Activated T-cell treated with anti-CD3 and anti-CD28 coated beads, Interleukin-2, amount 50 U/mL, for 72 hours (primary cell): ENCODE results near the gene MT1F. TPM values are rescaled to one million over a fixed set of nuclear protein-coding genes. Genes with fewer than 3 reads are reported as not detected.

Experiments
- ATAC-seq, 2 donors: fragments of 150-1000 bp; cut with Tn5 transposase; replicated peaks in 1 of 2; 2 replicates each; pipeline ENCODE4 v1.10.0; 2021; ENCODE audit warnings: moderate library complexity in 2 of 2, mild to moderate bottlenecking in 1 of 2
- DNase-seq, 2 donors: peaks; one replicate each; pipeline ENCODE4 v3.0.0; 2021 to 2022; ENCODE audit warnings: mixed read lengths in 1 of 2
- H3K27ac Mint-ChIP-seq: one replicate; pipeline ENCODE4 v1.8.0; 2022; ENCODE audit warnings: mild to moderate bottlenecking, moderate library complexity, mixed read lengths
- H3K27me3 Mint-ChIP-seq: one replicate; pipeline ENCODE4 v1.8.0; 2022; ENCODE audit warnings: low read depth, mixed read lengths
- H3K36me3 Mint-ChIP-seq, 2 donors: one replicate each; pipeline ENCODE4 v1.8.0; 2022; ENCODE audit warnings: mixed read lengths in 2 of 2, mild to moderate bottlenecking in 1 of 2; ENCODE audit not compliant: insufficient read depth in 2 of 2
- H3K4me1 Mint-ChIP-seq: one replicate; pipeline ENCODE4 v1.8.0; 2022; ENCODE audit warnings: low read depth, mixed read lengths
- H3K4me3 Mint-ChIP-seq, 2 donors: one replicate each; pipeline ENCODE4 v1.8.0; 2022; ENCODE audit warnings: mild to moderate bottlenecking in 2 of 2, mixed read lengths in 2 of 2, moderate library complexity in 2 of 2
- H3K9me3 Mint-ChIP-seq, 2 donors: one replicate each; pipeline ENCODE4 v1.8.0; 2022; ENCODE audit warnings: mixed read lengths in 2 of 2
- total RNA-seq, 2 donors: library from RNA; stranded (reverse); gene quantifications; one replicate each; pipeline ENCODE4 v1.2.3, GENCODE V29; 2022

Gene MT1F
- 10 to 100 TPM; 39.1 to 48.4 TPM for total RNA-seq

DNA sequence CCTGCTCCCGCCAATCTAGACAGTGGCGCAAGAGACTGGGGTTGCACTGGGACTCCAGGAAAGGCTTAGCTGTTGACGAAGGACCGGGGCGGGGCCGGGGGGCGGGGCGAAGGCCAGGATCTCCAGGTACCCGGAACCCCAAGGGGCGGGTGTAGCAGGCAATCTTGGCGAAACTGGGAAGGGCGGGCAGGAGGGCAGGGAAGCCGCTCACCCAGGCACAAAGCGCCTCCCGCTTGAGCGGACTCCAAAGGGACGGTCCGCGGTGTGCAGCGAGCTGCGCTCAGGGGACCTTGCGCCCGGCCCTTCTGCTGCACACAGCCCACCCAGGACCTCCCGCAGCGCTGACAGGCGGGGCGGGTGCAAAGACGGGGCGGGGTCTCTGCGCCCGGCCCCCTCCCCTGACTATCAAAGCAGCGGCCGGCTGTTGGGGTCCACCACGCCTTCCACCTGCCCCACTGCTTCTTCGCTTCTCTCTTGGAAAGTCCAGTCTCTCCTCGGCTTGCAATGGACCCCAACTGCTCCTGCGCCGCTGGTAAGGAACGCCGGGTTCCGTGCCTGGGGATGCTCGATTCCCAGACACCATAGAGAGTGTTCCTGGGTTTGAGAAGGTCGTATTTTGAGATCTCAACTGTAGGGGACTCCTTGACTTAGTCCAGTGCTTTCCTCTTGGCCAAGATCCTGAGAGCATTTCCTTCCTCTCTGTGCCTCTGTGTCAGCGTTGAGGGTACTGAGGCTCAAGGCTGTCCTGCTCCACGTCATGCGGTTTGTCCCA is at the start of gene MT1F:
MT1F (plus strand) TSS at position 405 of the 772 bp plus-strand sequence; CDS start at position 505, 100 bp downstream.
- peak; percentile 92 to 95 for ATAC-seq
- Mint-ChIP-seq H3K27ac (peak within 1 kb of the TSS; percentile 89), H3K9me3 (no peaks in the 10 kb centered on the region), H3K36me3 (no peaks in the 10 kb centered on the region), H3K4me3 (peak within 1 kb of the TSS; percentile 92 to 98), H3K27me3 (peaks cover 21% of the 10 kb centered on the region), H3K4me1 (peaks cover 23% of the 10 kb centered on the region)
- DNase-seq = peak; percentile 71 to 76

DNA sequence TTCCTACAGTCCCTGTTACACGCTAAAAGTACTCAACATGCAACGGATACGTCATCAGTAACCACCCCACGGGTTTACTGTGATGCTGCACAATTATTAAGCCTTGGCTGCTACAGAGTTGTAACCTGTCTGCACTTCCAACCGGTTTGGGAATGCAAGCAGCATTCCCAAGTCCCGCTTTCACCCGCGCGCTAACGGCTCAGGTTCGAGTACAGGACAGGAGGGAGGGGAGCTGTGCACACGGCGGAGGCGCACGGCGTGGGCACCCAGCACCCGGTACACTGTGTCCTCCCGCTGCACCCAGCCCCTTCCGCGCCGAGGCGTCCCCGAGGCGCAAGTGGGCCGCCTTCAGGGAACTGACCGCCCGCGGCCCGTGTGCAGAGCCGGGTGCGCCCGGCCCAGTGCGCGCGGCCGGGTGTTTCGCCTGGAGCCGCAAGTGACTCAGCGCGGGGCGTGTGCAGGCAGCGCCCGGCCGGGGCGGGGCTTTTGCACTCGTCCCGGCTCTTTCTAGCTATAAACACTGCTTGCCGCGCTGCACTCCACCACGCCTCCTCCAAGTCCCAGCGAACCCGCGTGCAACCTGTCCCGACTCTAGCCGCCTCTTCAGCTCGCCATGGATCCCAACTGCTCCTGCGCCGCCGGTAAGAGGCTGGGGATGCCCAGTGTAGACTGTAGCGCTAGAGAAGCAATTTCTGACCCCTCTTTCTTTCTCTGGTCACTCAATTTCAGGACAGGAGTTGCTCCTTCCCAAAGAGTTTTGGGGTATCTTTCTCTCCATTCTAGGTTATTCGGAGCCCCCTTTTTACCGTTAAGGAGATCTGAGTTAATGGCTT is 49.5 kb upstream of the MT1F start, which contains the start of gene MT2A:
MT2A (plus strand) TSS at position 542 of the 833 bp plus-strand sequence; CDS start at position 614, 72 bp downstream.
- ATAC-seq (peak; percentile 81 to 85), DNase-seq (peak; percentile 94 to 95)
- H3K4me1 Mint-ChIP-seq = peaks cover 70% of the 10 kb centered on the region
- peak within 1 kb of the TSS; percentile 99 to 100 for H3K4me3 Mint-ChIP-seq
- peak within 1 kb of the TSS; percentile 87 for H3K27ac Mint-ChIP-seq
- no peaks in the 10 kb centered on the region for H3K27me3 Mint-ChIP-seq
- peaks cover 0 to 2% of the 10 kb centered on the region in 2 donors for H3K9me3 Mint-ChIP-seq
- H3K36me3 Mint-ChIP-seq = peaks cover 2 to 12% of the 10 kb centered on the region in 2 donors

DNA sequence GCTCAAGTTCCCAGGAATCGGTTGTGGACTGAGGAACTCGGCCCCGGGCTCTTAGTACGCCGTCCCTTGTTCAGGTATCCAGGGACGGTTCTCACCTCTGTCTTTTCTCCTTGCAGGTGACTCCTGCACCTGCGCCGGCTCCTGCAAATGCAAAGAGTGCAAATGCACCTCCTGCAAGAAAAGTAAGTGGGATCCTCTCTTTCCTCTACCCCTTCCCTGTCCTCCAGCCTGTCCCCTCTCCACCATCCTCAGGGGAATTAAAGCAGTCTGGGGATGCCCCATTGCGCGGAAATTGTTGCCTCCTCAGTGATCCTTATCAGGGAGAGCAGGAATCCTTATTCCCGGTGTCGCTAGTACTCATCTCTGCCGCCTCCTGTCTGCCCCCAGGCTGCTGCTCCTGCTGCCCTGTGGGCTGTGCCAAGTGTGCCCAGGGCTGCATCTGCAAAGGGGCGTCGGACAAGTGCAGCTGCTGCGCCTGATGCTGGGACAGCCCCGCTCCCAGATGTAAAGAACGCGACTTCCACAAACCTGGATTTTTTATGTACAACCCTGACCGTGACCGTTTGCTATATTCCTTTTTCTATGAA is 48.8 kb upstream of the MT1F start:
- peaks cover 72% of the 10 kb centered on the region for H3K4me1 Mint-ChIP-seq
- H3K36me3 Mint-ChIP-seq = peaks cover 2 to 12% of the 10 kb centered on the region in 2 donors

DNA sequence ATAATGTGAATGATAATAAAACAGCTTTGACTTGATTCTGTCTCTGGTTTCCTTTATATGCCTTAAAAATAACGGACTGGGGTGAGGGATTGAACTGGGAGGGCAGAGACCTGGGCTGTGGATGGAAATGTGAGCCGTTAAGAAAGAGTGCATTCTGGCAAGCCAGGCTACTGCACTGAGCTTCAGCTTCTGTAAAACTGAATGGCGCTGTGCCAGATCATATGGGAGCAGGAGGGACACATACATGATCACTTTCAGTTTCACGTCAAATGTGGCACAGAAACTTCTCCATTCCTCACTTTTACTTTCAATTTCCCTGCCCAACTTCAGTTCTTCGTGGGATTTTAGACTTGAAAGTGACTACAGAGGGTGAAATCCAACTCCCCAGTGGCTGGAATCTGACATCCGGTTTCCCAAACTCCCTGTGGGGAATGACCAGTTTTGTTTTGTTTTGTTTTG is 48.3 kb upstream of the MT1F start:
- peaks cover 0 to 5% of the 10 kb centered on the region in 2 donors for H3K9me3 Mint-ChIP-seq
- peaks cover 77% of the 10 kb centered on the region for H3K4me1 Mint-ChIP-seq
- DNase-seq (peak; percentile 80 to 90), ATAC-seq (peak; percentile 40 to 46)
- peak overlapping the region; percentile 99 to 100 for H3K4me3 Mint-ChIP-seq
- H3K27ac Mint-ChIP-seq = peak overlapping the region; percentile 27
- H3K36me3 Mint-ChIP-seq = peaks cover 2 to 12% of the 10 kb centered on the region in 2 donors
- no peaks in the 10 kb centered on the region for H3K27me3 Mint-ChIP-seq

More for the DNA sequence above, 48.8 kb upstream of the MT1F start:
- H3K9me3 Mint-ChIP-seq = peaks cover 0 to 5% of the 10 kb centered on the region in 2 donors
- DNase-seq = peak in 1 of 2 donors; percentile 42
- H3K4me3 Mint-ChIP-seq = peak overlapping the region; percentile 99 to 100
- no peak for ATAC-seq
- H3K27me3 Mint-ChIP-seq = no peaks in the 10 kb centered on the region
- H3K27ac Mint-ChIP-seq = peak overlapping the region; percentile 40

DNA sequence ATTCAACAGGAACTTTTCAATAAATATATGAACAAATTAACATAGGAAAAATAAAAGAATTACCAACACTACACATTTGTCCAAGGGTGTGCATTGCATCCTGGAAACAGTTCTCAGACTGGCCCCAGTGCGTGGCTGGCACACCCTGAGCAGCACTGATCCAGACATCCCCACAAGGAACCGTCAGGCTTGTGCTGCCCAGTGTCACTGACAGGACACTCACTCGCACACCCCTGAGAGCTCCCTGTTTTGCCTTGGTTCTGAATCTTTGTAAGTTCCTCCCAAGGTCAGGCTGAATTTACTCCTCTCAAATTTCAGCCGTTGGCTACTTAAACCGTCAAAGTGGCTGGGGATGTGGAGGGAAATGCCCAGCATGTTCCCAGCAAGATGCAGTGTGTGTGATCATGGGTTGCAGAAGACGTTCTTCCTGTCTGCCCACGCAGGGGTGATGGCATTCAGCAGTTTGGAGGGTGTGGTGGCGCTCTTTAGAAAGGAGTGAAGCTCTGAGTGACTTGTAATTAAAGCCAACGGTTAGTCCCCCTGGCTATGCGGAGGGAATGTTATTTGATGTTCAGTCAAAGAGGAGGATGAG is 47.6 kb upstream of the MT1F start:
- peaks cover 83% of the 10 kb centered on the region for H3K4me1 Mint-ChIP-seq
- H3K36me3 Mint-ChIP-seq = peaks cover 2 to 12% of the 10 kb centered on the region in 2 donors
- peak overlapping the region; percentile 27 for H3K27ac Mint-ChIP-seq
- H3K9me3 Mint-ChIP-seq = peaks cover 0 to 5% of the 10 kb centered on the region in 2 donors
- no peaks in the 10 kb centered on the region for H3K27me3 Mint-ChIP-seq
- peak overlapping the region; percentile 99 to 100 for H3K4me3 Mint-ChIP-seq
- ATAC-seq (peak; percentile 50 to 52), DNase-seq (peak; percentile 84 to 90)

DNA sequence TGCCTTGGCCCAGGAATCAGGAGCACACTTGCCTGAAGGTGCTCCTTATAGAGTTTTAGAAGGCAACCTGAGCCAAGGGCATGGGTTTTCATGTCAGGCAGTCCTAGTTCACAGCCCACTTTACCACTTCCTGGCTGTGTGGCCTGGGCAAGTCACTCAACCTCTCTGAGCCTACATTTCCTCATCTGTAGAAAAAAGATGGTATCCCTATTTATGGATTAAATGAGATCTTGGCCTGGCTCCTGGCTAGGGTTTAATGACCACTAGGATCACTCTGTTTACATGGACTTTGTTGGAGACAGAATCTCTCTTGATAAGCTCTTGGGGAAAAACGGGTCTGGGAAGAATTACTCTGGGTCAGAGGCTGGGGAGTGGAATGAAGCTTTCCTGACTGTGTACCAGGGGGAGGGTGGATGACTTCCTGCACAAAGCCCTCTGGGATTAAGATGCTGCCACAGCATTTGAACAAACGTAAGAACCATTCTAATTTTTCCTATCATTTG is 47.1 kb upstream of the MT1F start:
- Mint-ChIP-seq H3K27ac (peak overlapping the region; percentile 27), H3K4me3 (peak overlapping the region; percentile 99 to 100), H3K9me3 (peaks cover 0 to 4% of the 10 kb centered on the region in 2 donors), H3K27me3 (no peaks in the 10 kb centered on the region), H3K4me1 (peaks cover 88% of the 10 kb centered on the region), H3K36me3 (peaks cover 2 to 12% of the 10 kb centered on the region in 2 donors)
- DNase-seq = no peak
- peak; percentile 1 to 10 for ATAC-seq

- H3K36me3 Mint-ChIP-seq = peaks cover 2 to 12% of the 10 kb centered on the region in 2 donors
- H3K4me1 Mint-ChIP-seq = peaks cover 85% of the 10 kb centered on the region
- peak overlapping the region; percentile 99 to 100 for H3K4me3 Mint-ChIP-seq
- no peak for DNase-seq
- peaks cover 0 to 3% of the 10 kb centered on the region in 2 donors for H3K9me3 Mint-ChIP-seq
- ATAC-seq = no peak
- no peaks in the 10 kb centered on the region for H3K27me3 Mint-ChIP-seq
- H3K27ac Mint-ChIP-seq = peak overlapping the region; percentile 27
These were observed 46.4 kb upstream of the MT1F start for GRCh38 chr16:56611281-56611833.

DNA sequence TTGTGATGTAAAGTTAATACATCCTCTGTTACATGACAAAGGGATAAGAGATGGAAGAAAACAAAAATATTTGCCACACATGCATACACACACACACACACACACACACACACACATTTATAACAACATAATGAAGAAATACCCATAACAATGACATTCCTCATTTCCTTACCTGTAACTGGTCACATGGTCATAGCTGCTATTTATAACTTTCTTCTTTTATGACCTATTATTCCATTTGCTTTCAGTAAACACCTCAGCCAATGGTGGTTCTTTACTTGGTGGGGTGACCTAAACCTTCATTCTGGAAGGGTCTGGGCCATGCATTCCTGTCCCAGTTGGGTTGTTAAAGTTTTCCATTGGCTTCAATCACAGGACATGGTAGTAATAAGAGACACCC is 44.1 kb upstream of the MT1F start:
- Mint-ChIP-seq H3K36me3 (peaks cover 2 to 10% of the 10 kb centered on the region in 2 donors), H3K9me3 (peaks cover 0 to 3% of the 10 kb centered on the region in 2 donors), H3K4me3 (peak overlapping the region; percentile 47 to 61), H3K4me1 (peaks cover 88% of the 10 kb centered on the region), H3K27me3 (no peaks in the 10 kb centered on the region), H3K27ac (peak overlapping the region; percentile 42)
- no peak for ATAC-seq
- no peak for DNase-seq

- peak overlapping the region; percentile 42 for H3K27ac Mint-ChIP-seq
- H3K4me1 Mint-ChIP-seq = peaks cover 86% of the 10 kb centered on the region
- no peaks in the 10 kb centered on the region for H3K27me3 Mint-ChIP-seq
- peak in 1 of 2 donors; percentile 71 for DNase-seq
- H3K36me3 Mint-ChIP-seq = peaks cover 0 to 2% of the 10 kb centered on the region in 2 donors
- peak overlapping the region; percentile 47 to 61 for H3K4me3 Mint-ChIP-seq
- ATAC-seq = peak; percentile 83 to 84
- H3K9me3 Mint-ChIP-seq = peaks cover 0 to 3% of the 10 kb centered on the region in 2 donors
These were observed 43.2 kb upstream of the MT1F start for GRCh38 chr16:56614549-56614991.

- Mint-ChIP-seq H3K36me3 (peaks cover 0 to 2% of the 10 kb centered on the region in 2 donors), H3K27me3 (no peaks in the 10 kb centered on the region), H3K27ac (no peak overlapping the region), H3K9me3 (peaks cover 0 to 3% of the 10 kb centered on the region in 2 donors), H3K4me3 (peak overlapping the region; percentile 47 to 61), H3K4me1 (peaks cover 78% of the 10 kb centered on the region)
- DNase-seq (no peak), ATAC-seq (no peak)
These were observed 42.4 kb upstream of the MT1F start for GRCh38 chr16:56615353-56615752.

DNA sequence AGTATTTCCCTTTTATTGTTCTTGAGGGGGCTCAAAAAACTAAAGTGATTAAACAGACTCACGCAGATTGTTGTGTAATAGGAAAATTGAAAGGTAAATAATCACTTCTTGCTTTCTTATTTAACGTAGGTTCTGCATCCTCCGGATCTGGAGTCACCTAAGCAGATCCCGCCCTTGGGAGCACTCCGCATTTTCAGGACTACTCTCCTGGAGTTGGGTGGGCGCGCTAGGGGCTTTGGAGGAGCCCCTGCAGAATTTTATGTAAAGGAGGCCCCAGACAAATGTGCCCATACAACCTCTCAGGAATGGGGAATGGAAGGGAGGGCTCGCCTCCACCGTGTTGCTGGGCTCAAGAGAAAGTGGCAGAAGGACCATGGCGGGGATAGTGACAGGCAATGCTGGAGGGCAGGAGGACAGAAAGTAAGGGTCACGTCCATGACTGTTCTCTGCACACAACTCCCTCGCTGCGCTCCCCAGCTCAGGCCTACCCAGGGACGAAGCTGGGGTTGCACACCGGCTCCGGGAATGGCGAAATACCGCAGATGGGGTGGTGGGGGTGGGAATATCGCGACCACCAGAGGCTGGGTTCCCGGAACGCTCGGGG is 41.0 kb upstream of the MT1F start:
- Mint-ChIP-seq H3K27ac (no peak overlapping the region), H3K27me3 (no peaks in the 10 kb centered on the region), H3K36me3 (peaks cover 0 to 2% of the 10 kb centered on the region in 2 donors), H3K9me3 (peaks cover 0 to 3% of the 10 kb centered on the region in 2 donors), H3K4me3 (peak overlapping the region; percentile 67 to 83), H3K4me1 (peaks cover 64% of the 10 kb centered on the region)
- ATAC-seq (no peak), DNase-seq (no peak)
